H1 (cell line): ENCODE measurements around the gene OR4C3.

Source experiments
- CHD2 ChIP-seq: IDR thresholded peaks from 2 replicates; pipeline ENCODE4 v1.6.1; 2012; ENCODE audit warnings: low read length, improper control_type of control experiment
- EZH2 ChIP-seq: fragments of 200-600 bp; sonication (generic); IDR thresholded peaks from 2 replicates; pipeline ENCODE4 v1.7.1; 2012; ENCODE audit warnings: low read depth, mild to moderate bottlenecking, moderate library complexity, low read length, inconsistent platforms; ENCODE audit not compliant: severe bottlenecking
- MAFK ChIP-seq: IDR thresholded peaks from 2 replicates; pipeline ENCODE4 v1.6.1; 2012; ENCODE audit warnings: low read depth, mild to moderate bottlenecking, improper control_type of control experiment, low read length
- TAF1 ChIP-seq: IDR thresholded peaks from 2 replicates; pipeline ENCODE4 v1.6.1; 2011; ENCODE audit warnings: mild to moderate bottlenecking, low read depth, low read length

GRCh38 chr11:48305923-48306322 is 18.8 kb upstream of the OR4C3 start, which contains the start of gene OR4S1:
- no peak for TF ChIP-seq MAFK
- TF ChIP-seq CHD2: no peak
- TF ChIP-seq EZH2: no peak
- no peak for TF ChIP-seq TAF1
